HL-60 (cell line): ENCODE results near the gene MED15.
"Not testable (repeated sequence)": the region's sequence is repeated elsewhere in the genome, so short reads cannot be mapped to it uniquely, and the experiment has no call there.

ENCODE experiments used
- DNase-seq, 2 experiments: peaks; one replicate each; pipeline ENCODE4 v3.0.0-alpha.2; 2010 to 2020; ENCODE audit warnings: low read depth in 1 of 2, low spot score in 1 of 2
- H3K27ac ChIP-seq: fragments of 250-450 bp; sonication (Bioruptor Pico); replicated peaks from 2 replicates; pipeline ENCODE4 v1.5.1; 2020; ENCODE audit warnings: mild to moderate bottlenecking, moderate library complexity
- H3K27me3 ChIP-seq: fragments of 250-450 bp; sonication (Bioruptor Pico); 2 replicates; pipeline ENCODE4 v1.5.1; 2021; ENCODE audit warnings: mild to moderate bottlenecking, moderate library complexity; ENCODE audit not compliant: insufficient read depth, poor library complexity, severe bottlenecking
- H3K4me3 ChIP-seq: replicated peaks from 2 replicates; pipeline ENCODE4 v1.5.1; 2011; ENCODE audit warnings: mild to moderate bottlenecking, control low read depth, low read length; ENCODE audit not compliant: insufficient read depth
- CTCF ChIP-seq: IDR thresholded peaks from one replicate; pipeline ENCODE4 v1.5.1; 2011; ENCODE audit warnings: low read length, control low read depth, inconsistent platforms; ENCODE audit not compliant: insufficient read depth
- GABPA ChIP-seq: IDR thresholded peaks from 2 replicates; pipeline ENCODE4 v1.6.1; 2012; ENCODE audit warnings: low read depth
- POLR2AphosphoS5 ChIP-seq: IDR thresholded peaks from 2 replicates; pipeline ENCODE4 v1.6.1; 2012; ENCODE audit warnings: low read depth
- SPI1 ChIP-seq: IDR thresholded peaks from 2 replicates; pipeline ENCODE4 v1.6.1; 2012; ENCODE audit warnings: low read depth, mild to moderate bottlenecking, borderline replicate concordance
- TF ChIP-seq, protein P1 (sequence below): IDR thresholded peaks from 2 replicates; pipeline ENCODE4 v1.6.1; 2012; ENCODE audit warnings: low read depth; ENCODE audit not compliant: insufficient replicate concordance

Gene MED15

GRCh38 chr22:20464912-20465758 lies 42.3 kb upstream of the MED15 start:
- Histone ChIP-seq H3K4me3 (no peak overlapping the region), H3K27me3 (no peaks in the 10 kb centered on the region), H3K27ac (no peak overlapping the region)
- no peak for DNase-seq
- no peak for TF ChIP-seq SPI1
- TF ChIP-seq GABPA = no peak

DNA sequence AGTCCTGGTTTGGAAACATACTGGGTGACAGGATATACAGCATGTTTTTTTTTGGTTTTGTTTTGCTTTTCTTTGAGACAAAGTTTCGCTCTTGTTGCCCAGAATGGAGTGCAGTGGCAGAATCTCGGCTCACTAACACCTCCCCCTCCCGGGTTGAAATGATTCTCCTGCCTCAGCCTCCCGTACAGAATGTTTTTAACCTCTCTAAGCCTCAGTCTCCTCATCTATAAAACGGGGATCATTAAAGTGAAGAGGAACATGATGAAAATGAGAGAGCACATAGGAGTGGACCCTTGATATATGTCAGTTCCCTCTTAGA lies 41.7 kb upstream of the MED15 start:
- no peak for DNase-seq
- Histone ChIP-seq H3K27me3 (no peaks in the 10 kb centered on the region), H3K27ac (no peak overlapping the region), H3K4me3 (no peak overlapping the region)
- TF ChIP-seq CTCF (no peak), POLR2AphosphoS5 (no peak), GABPA (no peak), SPI1 (no peak)
- TF ChIP-seq, protein P1, sequence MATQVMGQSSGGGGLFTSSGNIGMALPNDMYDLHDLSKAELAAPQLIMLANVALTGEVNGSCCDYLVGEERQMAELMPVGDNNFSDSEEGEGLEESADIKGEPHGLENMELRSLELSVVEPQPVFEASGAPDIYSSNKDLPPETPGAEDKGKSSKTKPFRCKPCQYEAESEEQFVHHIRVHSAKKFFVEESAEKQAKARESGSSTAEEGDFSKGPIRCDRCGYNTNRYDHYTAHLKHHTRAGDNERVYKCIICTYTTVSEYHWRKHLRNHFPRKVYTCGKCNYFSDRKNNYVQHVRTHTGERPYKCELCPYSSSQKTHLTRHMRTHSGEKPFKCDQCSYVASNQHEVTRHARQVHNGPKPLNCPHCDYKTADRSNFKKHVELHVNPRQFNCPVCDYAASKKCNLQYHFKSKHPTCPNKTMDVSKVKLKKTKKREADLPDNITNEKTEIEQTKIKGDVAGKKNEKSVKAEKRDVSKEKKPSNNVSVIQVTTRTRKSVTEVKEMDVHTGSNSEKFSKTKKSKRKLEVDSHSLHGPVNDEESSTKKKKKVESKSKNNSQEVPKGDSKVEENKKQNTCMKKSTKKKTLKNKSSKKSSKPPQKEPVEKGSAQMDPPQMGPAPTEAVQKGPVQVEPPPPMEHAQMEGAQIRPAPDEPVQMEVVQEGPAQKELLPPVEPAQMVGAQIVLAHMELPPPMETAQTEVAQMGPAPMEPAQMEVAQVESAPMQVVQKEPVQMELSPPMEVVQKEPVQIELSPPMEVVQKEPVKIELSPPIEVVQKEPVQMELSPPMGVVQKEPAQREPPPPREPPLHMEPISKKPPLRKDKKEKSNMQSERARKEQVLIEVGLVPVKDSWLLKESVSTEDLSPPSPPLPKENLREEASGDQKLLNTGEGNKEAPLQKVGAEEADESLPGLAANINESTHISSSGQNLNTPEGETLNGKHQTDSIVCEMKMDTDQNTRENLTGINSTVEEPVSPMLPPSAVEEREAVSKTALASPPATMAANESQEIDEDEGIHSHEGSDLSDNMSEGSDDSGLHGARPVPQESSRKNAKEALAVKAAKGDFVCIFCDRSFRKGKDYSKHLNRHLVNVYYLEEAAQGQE = no peak

DNA sequence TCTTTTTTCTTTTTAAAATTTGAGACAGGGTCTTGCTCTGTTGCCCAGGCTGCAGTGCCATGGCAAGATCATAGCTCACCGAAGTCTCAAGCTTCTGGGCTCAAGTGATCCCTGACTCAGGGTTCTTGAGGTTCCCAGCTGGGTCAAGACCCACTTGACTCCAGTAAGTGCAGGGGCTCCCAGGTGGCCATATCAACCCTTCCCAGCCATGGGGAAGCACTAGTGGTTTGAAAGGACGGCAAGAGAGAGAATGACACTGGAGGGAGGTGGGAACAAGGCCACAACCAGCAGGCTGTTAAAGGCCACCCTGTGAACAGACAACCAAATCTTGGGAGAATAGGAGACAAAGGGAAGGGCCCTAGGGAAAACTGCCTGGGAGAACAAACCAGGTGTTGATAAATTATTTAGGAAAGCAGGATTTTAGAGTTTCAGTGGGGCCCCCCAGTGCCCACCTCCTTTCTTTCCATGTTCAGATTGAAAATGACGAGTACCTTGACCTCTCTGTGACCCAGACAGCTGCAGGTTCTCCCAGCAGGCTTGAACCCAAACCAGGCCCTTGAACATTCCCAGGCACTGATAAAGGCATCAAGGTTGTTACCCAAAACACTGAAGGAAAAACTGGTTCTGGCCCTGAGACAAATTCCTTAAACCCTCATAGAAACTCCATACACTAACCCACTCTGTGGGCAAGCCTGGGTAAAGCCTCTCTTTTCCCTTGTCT lies 40.6 kb upstream of the MED15 start:
- no peak for DNase-seq
- Histone ChIP-seq H3K4me3 (no peak overlapping the region), H3K27me3 (no peaks in the 10 kb centered on the region), H3K27ac (no peak overlapping the region)
- no peak for TF ChIP-seq POLR2AphosphoS5
- TF ChIP-seq GABPA = no peak
- TF ChIP-seq SPI1 = no peak
- TF ChIP-seq, protein P1 = no peak
- TF ChIP-seq CTCF = no peak

DNA sequence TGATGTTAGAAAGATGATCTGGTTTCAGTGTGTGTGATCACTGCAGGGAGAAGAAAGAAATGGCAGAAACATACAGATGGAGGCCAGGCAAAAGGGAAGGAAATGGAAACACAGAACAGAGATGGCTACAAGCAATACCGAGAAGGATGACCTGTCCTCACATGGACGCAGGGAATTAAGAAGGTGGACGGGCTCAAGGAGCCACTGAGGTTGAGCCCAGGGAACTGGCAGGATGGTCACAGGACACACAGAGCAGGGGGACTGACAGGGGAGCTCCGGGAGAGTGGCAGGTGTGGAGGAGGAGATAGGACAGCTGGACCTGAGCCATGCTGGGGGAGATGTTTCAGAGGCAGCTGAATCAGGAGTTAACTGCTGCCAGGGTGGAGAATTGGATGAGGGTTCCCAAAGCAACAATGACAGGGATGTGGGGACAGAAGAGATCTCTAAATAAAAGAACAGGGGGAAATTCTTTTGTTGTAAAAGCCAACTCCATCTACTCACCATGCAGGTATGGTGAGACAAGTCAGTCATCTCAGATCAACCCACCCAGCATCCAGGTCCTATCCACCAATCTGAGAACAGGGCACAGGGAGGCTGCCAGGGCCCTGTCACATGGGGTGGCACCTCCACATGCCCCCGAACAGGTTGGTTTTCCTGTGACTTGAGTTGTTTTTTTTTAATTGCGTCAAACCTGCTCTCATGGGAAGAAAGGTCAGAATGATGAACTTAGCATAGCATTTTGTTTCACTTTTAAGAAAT lies 38.1 kb upstream of the MED15 start:
- Histone ChIP-seq H3K4me3 (no peak overlapping the region), H3K27ac (no peak overlapping the region), H3K27me3 (no peaks in the 10 kb centered on the region)
- DNase-seq = no peak
- TF ChIP-seq, protein P1 = no peak
- TF ChIP-seq GABPA (no peak), POLR2AphosphoS5 (no peak), CTCF (no peak), SPI1 (no peak)

DNA sequence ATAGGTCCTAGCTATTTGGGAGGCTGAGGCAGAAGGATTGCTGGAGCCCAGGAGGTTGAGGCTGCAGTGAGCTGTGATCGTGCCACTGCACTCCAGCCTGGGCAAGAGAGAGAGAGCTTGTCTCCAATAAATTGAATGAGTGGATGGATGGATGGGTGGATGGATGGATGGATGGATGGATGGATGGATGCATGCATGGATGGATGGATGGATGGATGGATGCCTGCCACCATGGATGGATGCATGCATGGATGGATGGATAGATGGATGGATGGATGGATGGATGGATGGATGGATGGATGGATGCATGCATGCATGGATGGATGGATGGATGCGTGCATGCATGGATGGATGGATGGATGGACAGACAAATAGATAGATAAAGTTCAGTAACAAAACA lies 36.9 kb upstream of the MED15 start:
- not testable (repeated sequence) for H3K27me3 ChIP-seq, H3K4me3 ChIP-seq, H3K27ac ChIP-seq, DNase-seq
